Measurements from ENCODE around the gene RFC2.

Gene RFC2

GRCh38 chr7:74254129-74254857, at the start of gene RFC2:
TSS of gene RFC2 (minus strand) at chr7:74254399. CDS start at chr7:74254383, 16 bp downstream.
- peak; percentile 88 to 99 (median 92) for DNase-seq (ENCODE audit: low read depth in 3 of 3, low spot score in 1 of 3)

- DNase-seq (ENCODE audit: low read depth in 3 of 3, low spot score in 1 of 3) = no peak
Observed at GRCh38 chr7:74302745-74303221, 48.6 kb upstream of the RFC2 start.

- no peak for DNase-seq (ENCODE audit: low read depth in 3 of 3, low spot score in 1 of 3)
Observed at GRCh38 chr7:74300926-74301325, 46.7 kb upstream of the RFC2 start.

GRCh38 chr7:74299401-74299800, 45.2 kb upstream of the RFC2 start:
- no peak for DNase-seq (ENCODE audit: low read depth in 3 of 3, low spot score in 1 of 3)

- no peak for DNase-seq (ENCODE audit: low read depth in 3 of 3, low spot score in 1 of 3)
Observed at GRCh38 chr7:74297516-74298233, 43.5 kb upstream of the RFC2 start.

- DNase-seq (ENCODE audit: low read depth in 3 of 3, low spot score in 1 of 3) = no peak
Observed at GRCh38 chr7:74294191-74294998, 40.2 kb upstream of the RFC2 start.

- DNase-seq (ENCODE audit: low read depth in 3 of 3, low spot score in 1 of 3) = no peak
Observed at GRCh38 chr7:74293577-74293908, 39.3 kb upstream of the RFC2 start.

GRCh38 chr7:74292757-74293576, 38.8 kb upstream of the RFC2 start:
- no peak for DNase-seq (ENCODE audit: low read depth in 3 of 3, low spot score in 1 of 3)

GRCh38 chr7:74291535-74291934, 37.3 kb upstream of the RFC2 start:
- DNase-seq (ENCODE audit: low read depth in 3 of 3, low spot score in 1 of 3) = no peak

- no peak for DNase-seq (ENCODE audit: low read depth in 3 of 3, low spot score in 1 of 3)
Observed at GRCh38 chr7:74290981-74291441, 36.8 kb upstream of the RFC2 start.

GRCh38 chr7:74290553-74290950, 36.4 kb upstream of the RFC2 start:
- DNase-seq (ENCODE audit: low read depth in 3 of 3, low spot score in 1 of 3) = no peak

- peak in 1 of 3 donors; percentile 2 for DNase-seq (ENCODE audit: low read depth in 3 of 3, low spot score in 1 of 3)
Observed at GRCh38 chr7:74289659-74290552, 35.7 kb upstream of the RFC2 start.

- DNase-seq (ENCODE audit: low read depth in 3 of 3, low spot score in 1 of 3) = peak; percentile 24 to 73 (median 64)
Observed at GRCh38 chr7:74289018-74289658, 34.9 kb upstream of the RFC2 start, which contains the start of gene CLIP2. TSS of gene CLIP2 (plus strand) at chr7:74289407. CDS start at chr7:74317547, 28,140 bp downstream.

- no peak for DNase-seq (ENCODE audit: low read depth in 3 of 3, low spot score in 1 of 3)
Observed at GRCh38 chr7:74288034-74288881, 34.1 kb upstream of the RFC2 start.

- no peak for DNase-seq (ENCODE audit: low read depth in 3 of 3, low spot score in 1 of 3)
Observed at GRCh38 chr7:74287303-74288033, 33.3 kb upstream of the RFC2 start.

GRCh38 chr7:74286131-74286530, 31.9 kb upstream of the RFC2 start:
- DNase-seq (ENCODE audit: low read depth in 3 of 3, low spot score in 1 of 3) = no peak

- no peak for DNase-seq (ENCODE audit: low read depth in 3 of 3, low spot score in 1 of 3)
Observed at GRCh38 chr7:74284781-74285259, 30.6 kb upstream of the RFC2 start.

All from stimulated activated CD4-positive, alpha-beta T cell treated with anti-CD3 and anti-CD28 coated beads, TNF-alpha, amount 100 ng/mL, for 1 hour (primary cell).